Measurements from ENCODE around the gene SLC12A7. TPM values are rescaled to one million over a fixed set of nuclear protein-coding genes. Genes with fewer than 3 reads are reported as not detected.

The SLC12A7 gene
- total and polyA plus RNA-seq, 2 of the 13 experiments (the other 11 are each of a cell fraction or from before 2014, with no cell fraction given) = 14.0 to 18.5 TPM

DNA sequence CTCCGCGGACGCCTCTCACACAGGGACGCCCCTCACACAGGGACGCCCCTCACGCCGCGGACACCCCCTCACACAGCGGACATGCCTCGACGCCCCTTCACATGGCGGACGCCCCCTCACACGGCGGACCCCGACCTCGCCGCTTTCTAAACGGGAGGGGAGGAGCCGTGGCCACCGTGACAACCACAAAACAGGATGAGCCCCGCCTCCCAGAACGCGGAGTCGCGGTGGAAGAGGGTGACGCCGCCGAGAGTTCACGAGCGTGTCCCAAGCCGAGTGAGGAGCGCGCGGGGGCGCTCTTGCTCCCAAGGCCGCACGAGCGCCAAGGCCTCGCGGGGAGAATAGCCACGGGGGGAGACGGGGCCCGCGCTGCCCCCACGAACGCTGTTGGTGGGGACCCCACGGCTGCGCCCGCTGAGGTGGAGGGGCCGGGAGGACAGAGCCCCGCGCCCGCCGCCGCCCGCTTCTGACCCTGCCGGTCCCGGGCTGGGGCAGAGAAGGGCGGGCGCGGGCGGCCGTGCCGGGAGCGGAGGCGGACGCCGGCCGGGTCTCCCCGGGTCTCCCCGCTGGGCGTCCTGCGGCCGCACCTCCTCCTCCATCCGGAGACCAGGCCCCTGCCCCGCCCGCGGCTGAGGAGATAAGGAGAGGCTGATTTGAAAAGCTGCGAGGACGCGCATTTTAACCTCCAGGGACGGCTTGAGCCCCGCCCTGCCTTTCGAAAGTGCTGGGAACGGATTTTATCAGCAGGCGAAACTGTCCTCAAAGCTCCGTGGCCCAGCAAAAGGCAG, 107.2 kb downstream of the SLC12A7 start (continued):
- TF ChIP-seq, protein P1, sequence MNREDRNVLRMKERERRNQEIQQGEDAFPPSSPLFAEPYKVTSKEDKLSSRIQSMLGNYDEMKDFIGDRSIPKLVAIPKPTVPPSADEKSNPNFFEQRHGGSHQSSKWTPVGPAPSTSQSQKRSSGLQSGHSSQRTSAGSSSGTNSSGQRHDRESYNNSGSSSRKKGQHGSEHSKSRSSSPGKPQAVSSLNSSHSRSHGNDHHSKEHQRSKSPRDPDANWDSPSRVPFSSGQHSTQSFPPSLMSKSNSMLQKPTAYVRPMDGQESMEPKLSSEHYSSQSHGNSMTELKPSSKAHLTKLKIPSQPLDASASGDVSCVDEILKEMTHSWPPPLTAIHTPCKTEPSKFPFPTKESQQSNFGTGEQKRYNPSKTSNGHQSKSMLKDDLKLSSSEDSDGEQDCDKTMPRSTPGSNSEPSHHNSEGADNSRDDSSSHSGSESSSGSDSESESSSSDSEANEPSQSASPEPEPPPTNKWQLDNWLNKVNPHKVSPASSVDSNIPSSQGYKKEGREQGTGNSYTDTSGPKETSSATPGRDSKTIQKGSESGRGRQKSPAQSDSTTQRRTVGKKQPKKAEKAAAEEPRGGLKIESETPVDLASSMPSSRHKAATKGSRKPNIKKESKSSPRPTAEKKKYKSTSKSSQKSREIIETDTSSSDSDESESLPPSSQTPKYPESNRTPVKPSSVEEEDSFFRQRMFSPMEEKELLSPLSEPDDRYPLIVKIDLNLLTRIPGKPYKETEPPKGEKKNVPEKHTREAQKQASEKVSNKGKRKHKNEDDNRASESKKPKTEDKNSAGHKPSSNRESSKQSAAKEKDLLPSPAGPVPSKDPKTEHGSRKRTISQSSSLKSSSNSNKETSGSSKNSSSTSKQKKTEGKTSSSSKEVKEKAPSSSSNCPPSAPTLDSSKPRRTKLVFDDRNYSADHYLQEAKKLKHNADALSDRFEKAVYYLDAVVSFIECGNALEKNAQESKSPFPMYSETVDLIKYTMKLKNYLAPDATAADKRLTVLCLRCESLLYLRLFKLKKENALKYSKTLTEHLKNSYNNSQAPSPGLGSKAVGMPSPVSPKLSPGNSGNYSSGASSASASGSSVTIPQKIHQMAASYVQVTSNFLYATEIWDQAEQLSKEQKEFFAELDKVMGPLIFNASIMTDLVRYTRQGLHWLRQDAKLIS (CRISPR knock-in tag; IDR thresholded peaks at IDR 0.05) = no peak
- TF ChIP-seq EHMT2 (IDR thresholded peaks at IDR 0.05; ENCODE audit: borderline replicate concordance, low read depth, low read length) (no peak), FOXM1 (CRISPR knock-in tag; IDR thresholded peaks at IDR 0.05) (no peak), HDAC2 (CRISPR knock-in tag; IDR thresholded peaks at IDR 0.05) (0 out of 2 replicates have a peak, but pooled peaks have one; percentile 14), FOXJ3 (CRISPR knock-in tag; IDR thresholded peaks at IDR 0.05; ENCODE audit: borderline replicate concordance) (no peak), ZNF746 (CRISPR knock-in tag; IDR thresholded peaks at IDR 0.05) (0 out of 2 replicates have a peak, but pooled peaks have one; percentile 1), SAFB2 (CRISPR knock-in tag; IDR thresholded peaks at IDR 0.05; ENCODE audit: borderline replicate concordance, low read depth) (peak; percentile 58; the same call in 1 of the 2 replicates), GABPB1 (CRISPR knock-in tag; IDR thresholded peaks at IDR 0.05) (peak; percentile 29; the same call in 1 of the 2 replicates), ZNF382 (CRISPR knock-in tag; IDR thresholded peaks at IDR 0.05; ENCODE audit: borderline replicate concordance) (no peak)
- TF ChIP-seq, protein P2, sequence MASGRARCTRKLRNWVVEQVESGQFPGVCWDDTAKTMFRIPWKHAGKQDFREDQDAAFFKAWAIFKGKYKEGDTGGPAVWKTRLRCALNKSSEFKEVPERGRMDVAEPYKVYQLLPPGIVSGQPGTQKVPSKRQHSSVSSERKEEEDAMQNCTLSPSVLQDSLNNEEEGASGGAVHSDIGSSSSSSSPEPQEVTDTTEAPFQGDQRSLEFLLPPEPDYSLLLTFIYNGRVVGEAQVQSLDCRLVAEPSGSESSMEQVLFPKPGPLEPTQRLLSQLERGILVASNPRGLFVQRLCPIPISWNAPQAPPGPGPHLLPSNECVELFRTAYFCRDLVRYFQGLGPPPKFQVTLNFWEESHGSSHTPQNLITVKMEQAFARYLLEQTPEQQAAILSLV (CRISPR knock-in tag; IDR thresholded peaks at IDR 0.05; ENCODE audit: borderline replicate concordance) = 0 out of 2 replicates have a peak, but pooled peaks have one; percentile 58
- TF ChIP-seq, protein P3, sequence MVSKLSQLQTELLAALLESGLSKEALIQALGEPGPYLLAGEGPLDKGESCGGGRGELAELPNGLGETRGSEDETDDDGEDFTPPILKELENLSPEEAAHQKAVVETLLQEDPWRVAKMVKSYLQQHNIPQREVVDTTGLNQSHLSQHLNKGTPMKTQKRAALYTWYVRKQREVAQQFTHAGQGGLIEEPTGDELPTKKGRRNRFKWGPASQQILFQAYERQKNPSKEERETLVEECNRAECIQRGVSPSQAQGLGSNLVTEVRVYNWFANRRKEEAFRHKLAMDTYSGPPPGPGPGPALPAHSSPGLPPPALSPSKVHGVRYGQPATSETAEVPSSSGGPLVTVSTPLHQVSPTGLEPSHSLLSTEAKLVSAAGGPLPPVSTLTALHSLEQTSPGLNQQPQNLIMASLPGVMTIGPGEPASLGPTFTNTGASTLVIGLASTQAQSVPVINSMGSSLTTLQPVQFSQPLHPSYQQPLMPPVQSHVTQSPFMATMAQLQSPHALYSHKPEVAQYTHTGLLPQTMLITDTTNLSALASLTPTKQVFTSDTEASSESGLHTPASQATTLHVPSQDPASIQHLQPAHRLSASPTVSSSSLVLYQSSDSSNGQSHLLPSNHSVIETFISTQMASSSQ (IDR thresholded peaks at IDR 0.05; ENCODE audit: low read depth) = no peak
- TF ChIP-seq, protein P3 (CRISPR knock-in tag; IDR thresholded peaks at IDR 0.05; ENCODE audit: borderline replicate concordance) = no peak
- TF ChIP-seq, protein P4, sequence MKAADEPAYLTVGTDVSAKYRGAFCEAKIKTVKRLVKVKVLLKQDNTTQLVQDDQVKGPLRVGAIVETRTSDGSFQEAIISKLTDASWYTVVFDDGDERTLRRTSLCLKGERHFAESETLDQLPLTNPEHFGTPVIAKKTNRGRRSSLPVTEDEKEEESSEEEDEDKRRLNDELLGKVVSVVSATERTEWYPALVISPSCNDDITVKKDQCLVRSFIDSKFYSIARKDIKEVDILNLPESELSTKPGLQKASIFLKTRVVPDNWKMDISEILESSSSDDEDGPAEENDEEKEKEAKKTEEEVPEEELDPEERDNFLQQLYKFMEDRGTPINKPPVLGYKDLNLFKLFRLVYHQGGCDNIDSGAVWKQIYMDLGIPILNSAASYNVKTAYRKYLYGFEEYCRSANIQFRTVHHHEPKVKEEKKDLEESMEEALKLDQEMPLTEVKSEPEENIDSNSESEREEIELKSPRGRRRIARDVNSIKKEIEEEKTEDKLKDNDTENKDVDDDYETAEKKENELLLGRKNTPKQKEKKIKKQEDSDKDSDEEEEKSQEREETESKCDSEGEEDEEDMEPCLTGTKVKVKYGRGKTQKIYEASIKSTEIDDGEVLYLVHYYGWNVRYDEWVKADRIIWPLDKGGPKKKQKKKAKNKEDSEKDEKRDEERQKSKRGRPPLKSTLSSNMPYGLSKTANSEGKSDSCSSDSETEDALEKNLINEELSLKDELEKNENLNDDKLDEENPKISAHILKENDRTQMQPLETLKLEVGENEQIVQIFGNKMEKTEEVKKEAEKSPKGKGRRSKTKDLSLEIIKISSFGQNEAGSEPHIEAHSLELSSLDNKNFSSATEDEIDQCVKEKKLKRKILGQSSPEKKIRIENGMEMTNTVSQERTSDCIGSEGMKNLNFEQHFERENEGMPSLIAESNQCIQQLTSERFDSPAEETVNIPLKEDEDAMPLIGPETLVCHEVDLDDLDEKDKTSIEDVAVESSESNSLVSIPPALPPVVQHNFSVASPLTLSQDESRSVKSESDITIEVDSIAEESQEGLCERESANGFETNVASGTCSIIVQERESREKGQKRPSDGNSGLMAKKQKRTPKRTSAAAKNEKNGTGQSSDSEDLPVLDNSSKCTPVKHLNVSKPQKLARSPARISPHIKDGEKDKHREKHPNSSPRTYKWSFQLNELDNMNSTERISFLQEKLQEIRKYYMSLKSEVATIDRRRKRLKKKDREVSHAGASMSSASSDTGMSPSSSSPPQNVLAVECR (CRISPR knock-in tag; IDR thresholded peaks at IDR 0.05; ENCODE audit: borderline replicate concordance) = peak; percentile 42; the same call in 1 of the 2 replicates
